Endodermal cell (in vitro differentiated cells): ENCODE measurements around the gene ADARB1. TPM values are rescaled to one million over a fixed set of nuclear protein-coding genes. Genes with fewer than 3 reads are reported as not detected.

Source experiments
- DNase-seq: peaks from one replicate; pipeline ENCODE4 v3.0.0-alpha.2; 2017
- H3K27ac ChIP-seq: 2 replicates; pipeline ENCODE4 v1.5.1; 2013; ENCODE audit warnings: mild to moderate bottlenecking, low read depth, low read length, moderate library complexity
- H3K27me3 ChIP-seq: 2 replicates; pipeline ENCODE4 v1.6.1; 2013; ENCODE audit warnings: mild to moderate bottlenecking, low read length, moderate library complexity; ENCODE audit not compliant: insufficient read depth, control insufficient read depth, poor library complexity, severe bottlenecking
- H3K36me3 ChIP-seq: 2 replicates; pipeline ENCODE4 v1.7.0; 2013; ENCODE audit warnings: mild to moderate bottlenecking, low read length, moderate library complexity; ENCODE audit not compliant: control insufficient read depth, insufficient read depth
- H3K4me1 ChIP-seq: one replicate; pipeline ENCODE4 v1.7.0; 2013; ENCODE audit warnings: low read length; ENCODE audit not compliant: control insufficient read depth, insufficient read depth
- H3K4me3 ChIP-seq: 2 replicates; pipeline ENCODE4 v1.5.1; 2013; ENCODE audit warnings: mild to moderate bottlenecking, low read length, moderate library complexity
- H3K9ac ChIP-seq: 2 replicates; pipeline ENCODE4 v1.6.1; 2013; ENCODE audit warnings: mild to moderate bottlenecking, low read length, moderate library complexity; ENCODE audit not compliant: poor library complexity, severe bottlenecking; ENCODE audit errors: extremely low read depth
- H3K9me3 ChIP-seq: 2 replicates; pipeline ENCODE4 v1.6.1; 2013; ENCODE audit warnings: mild to moderate bottlenecking, low read length, moderate library complexity; ENCODE audit not compliant: control insufficient read depth
- H3K27ac Mint-ChIP-seq: 2 replicates; pipeline ENCODE4 v1.8.0; 2020; ENCODE audit warnings: mixed read lengths
- H3K27me3 Mint-ChIP-seq: 2 replicates; pipeline ENCODE4 v1.8.0; 2021; ENCODE audit warnings: mild to moderate bottlenecking, mixed read lengths; ENCODE audit not compliant: insufficient read depth
- H3K36me3 Mint-ChIP-seq: 2 replicates; pipeline ENCODE4 v1.8.0; 2020; ENCODE audit warnings: low read depth, mixed read lengths
- H3K4me1 Mint-ChIP-seq: 2 replicates; pipeline ENCODE4 v1.8.0; 2020; ENCODE audit warnings: mixed read lengths
- H3K4me3 Mint-ChIP-seq: 2 replicates; pipeline ENCODE4 v1.8.0; 2020; ENCODE audit warnings: mild to moderate bottlenecking, moderate library complexity, mixed read lengths
- H3K9me3 Mint-ChIP-seq: 2 replicates; pipeline ENCODE4 v1.8.0; 2020; ENCODE audit warnings: mild to moderate bottlenecking, mixed read lengths
- WGBS, 2 experiments: methylation state at CpG; one replicate each; pipeline versions ENCODE4 v1.1.5 to v1.1.7; 2013; ENCODE audit warnings: missing lambda C conversion rate in 2 of 2, mixed read lengths in 1 of 2; ENCODE audit not compliant: insufficient coverage in 1 of 2, insufficient read length in 1 of 2; 5-methylcytosine and 5-hydroxymethylcytosine counted together
- total RNA-seq, 2 donors: library from RNA; stranded (reverse); fragmentation: NEBNext Ultra II Directional in 1 of 2; extraction: Animal tissue kit (Norgen Biotek cat#: 25700) in 1 of 2; gene quantifications; 2 replicates in 1 of 2; 3 replicates in 1 of 2; pipeline ENCODE4 v1.2.1, GENCODE V29; 2021
- TF ChIP-seq, protein P1 (sequence below): fragments of 200-600 bp; sonication (generic); conservative IDR thresholded peaks from 2 replicates; pipeline ENCODE4 v1.5.0; 2021; ENCODE audit warnings: antibody characterized with exemption, mild to moderate bottlenecking

Gene ADARB1
- total RNA-seq, 2 donors from 2014 or later: 11.5 to 20.1 TPM

DNA sequence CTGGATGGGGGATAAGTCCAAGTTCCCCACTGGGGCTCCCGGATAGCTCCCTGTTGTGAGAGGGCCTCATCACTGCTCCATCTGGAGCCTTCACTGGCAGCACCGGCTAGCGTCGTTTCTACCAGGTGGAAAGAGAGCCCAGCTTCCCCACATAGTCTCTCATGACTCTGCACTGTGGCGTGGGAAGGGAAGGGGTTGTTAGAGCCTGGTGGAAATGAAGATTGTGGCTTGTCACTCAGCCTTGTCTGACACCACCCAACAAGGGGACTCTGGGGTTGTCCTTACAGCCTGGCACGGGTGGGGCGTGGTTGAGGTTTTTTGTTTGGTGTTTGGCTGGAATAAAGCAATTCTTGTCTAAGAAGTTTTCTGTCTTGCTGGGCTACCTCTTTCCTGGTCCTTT lies 94.6 kb downstream of the ADARB1 start:
- no peak overlapping the region for H3K4me3 Mint-ChIP-seq
- H3K9ac ChIP-seq: no peak overlapping the region
- H3K36me3 Mint-ChIP-seq: no peaks in the 10 kb centered on the region

DNA sequence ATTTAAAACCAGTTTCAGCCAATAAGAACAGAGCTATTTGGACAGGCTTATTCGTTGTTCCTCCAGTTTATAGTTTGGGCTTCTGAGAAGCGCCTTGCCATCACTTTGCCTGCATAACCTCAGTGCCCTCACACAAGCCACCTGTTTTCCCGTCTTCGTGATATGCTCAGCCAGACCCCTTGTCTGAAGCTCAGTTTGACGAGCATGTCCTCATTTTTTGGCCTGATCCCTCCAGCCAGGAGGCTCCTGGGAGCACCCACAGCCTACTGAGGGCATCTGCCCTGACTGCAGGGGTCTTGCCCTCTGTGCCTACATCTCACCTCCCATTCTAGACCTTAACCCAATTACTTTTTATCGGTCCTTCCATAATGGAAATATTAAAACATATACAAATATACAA lies 95.3 kb downstream of the ADARB1 start:
- TF ChIP-seq, protein P1, sequence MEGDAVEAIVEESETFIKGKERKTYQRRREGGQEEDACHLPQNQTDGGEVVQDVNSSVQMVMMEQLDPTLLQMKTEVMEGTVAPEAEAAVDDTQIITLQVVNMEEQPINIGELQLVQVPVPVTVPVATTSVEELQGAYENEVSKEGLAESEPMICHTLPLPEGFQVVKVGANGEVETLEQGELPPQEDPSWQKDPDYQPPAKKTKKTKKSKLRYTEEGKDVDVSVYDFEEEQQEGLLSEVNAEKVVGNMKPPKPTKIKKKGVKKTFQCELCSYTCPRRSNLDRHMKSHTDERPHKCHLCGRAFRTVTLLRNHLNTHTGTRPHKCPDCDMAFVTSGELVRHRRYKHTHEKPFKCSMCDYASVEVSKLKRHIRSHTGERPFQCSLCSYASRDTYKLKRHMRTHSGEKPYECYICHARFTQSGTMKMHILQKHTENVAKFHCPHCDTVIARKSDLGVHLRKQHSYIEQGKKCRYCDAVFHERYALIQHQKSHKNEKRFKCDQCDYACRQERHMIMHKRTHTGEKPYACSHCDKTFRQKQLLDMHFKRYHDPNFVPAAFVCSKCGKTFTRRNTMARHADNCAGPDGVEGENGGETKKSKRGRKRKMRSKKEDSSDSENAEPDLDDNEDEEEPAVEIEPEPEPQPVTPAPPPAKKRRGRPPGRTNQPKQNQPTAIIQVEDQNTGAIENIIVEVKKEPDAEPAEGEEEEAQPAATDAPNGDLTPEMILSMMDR: no peak
- no peak overlapping the region for H3K27ac Mint-ChIP-seq
- WGBS, 2 experiments: 81 to 87% methylated on average over 5 to 6 of the region's 6 CpGs
- Histone ChIP-seq H3K4me1 (no peaks in the 10 kb centered on the region), H3K9ac (no peak overlapping the region), H3K27ac (no peak overlapping the region), H3K27me3 (no peaks in the 10 kb centered on the region), H3K36me3 (no peaks in the 10 kb centered on the region), H3K9me3 (no peaks in the 10 kb centered on the region), H3K4me3 (no peak overlapping the region)
- H3K4me1 Mint-ChIP-seq: no peaks in the 10 kb centered on the region
- H3K27me3 Mint-ChIP-seq: no peaks in the 10 kb centered on the region
- DNase-seq: no peak
- no peaks in the 10 kb centered on the region for H3K9me3 Mint-ChIP-seq
- H3K36me3 Mint-ChIP-seq: no peaks in the 10 kb centered on the region
- no peak overlapping the region for H3K4me3 Mint-ChIP-seq

More for the DNA sequence above, 94.6 kb downstream of the ADARB1 start:
- no peak overlapping the region for H3K4me3 ChIP-seq
- Mint-ChIP-seq H3K27me3 (no peaks in the 10 kb centered on the region), H3K27ac (no peak overlapping the region), H3K9me3 (no peaks in the 10 kb centered on the region), H3K4me1 (no peaks in the 10 kb centered on the region)
- H3K27me3 ChIP-seq: no peaks in the 10 kb centered on the region
- H3K27ac ChIP-seq: no peak overlapping the region
- no peak for DNase-seq
- 94 to 96% methylated on average over 2 to 7 of the region's 7 CpGs for WGBS, 2 experiments
- no peaks in the 10 kb centered on the region for H3K36me3 ChIP-seq
- H3K9me3 ChIP-seq: no peaks in the 10 kb centered on the region
- no peaks in the 10 kb centered on the region for H3K4me1 ChIP-seq
- TF ChIP-seq, protein P1: no peak

DNA sequence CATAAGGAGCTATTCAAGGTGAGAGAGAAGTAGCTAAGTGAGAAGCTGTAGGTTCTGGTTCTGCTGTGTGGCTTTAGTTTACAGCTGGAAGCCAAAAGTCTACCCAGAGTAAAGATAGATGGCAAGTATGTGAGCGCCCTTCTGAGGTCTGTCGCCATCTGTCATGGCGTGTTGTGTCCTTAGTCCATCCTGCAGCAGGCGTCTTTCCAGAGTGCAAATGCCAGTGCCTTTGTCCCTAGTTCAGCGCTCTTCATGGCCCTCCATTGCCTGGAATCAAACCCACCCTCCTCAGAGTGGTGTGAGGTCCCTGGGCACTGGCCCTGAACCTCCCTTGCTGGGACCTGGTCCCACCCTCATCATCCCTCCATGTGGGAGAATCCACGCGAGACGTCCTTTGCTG lies 96.6 kb downstream of the ADARB1 start:
- no peak overlapping the region for H3K9ac ChIP-seq
- Mint-ChIP-seq H3K36me3 (peaks cover under 1% of the 10 kb centered on the region), H3K27me3 (no peaks in the 10 kb centered on the region), H3K27ac (no peak overlapping the region), H3K9me3 (no peaks in the 10 kb centered on the region), H3K4me3 (no peak overlapping the region), H3K4me1 (no peaks in the 10 kb centered on the region)
- DNase-seq: no peak
- no peaks in the 10 kb centered on the region for H3K4me1 ChIP-seq
- H3K27ac ChIP-seq: no peak overlapping the region
- no peak overlapping the region for H3K4me3 ChIP-seq
- no peaks in the 10 kb centered on the region for H3K9me3 ChIP-seq
- no peaks in the 10 kb centered on the region for H3K36me3 ChIP-seq
- no peaks in the 10 kb centered on the region for H3K27me3 ChIP-seq
- 96 to 100% methylated on average over 3 to 8 of the region's 8 CpGs for WGBS, 2 experiments
- TF ChIP-seq, protein P1: no peak
